ENCODE data around the gene SLC25A2.

DNA sequence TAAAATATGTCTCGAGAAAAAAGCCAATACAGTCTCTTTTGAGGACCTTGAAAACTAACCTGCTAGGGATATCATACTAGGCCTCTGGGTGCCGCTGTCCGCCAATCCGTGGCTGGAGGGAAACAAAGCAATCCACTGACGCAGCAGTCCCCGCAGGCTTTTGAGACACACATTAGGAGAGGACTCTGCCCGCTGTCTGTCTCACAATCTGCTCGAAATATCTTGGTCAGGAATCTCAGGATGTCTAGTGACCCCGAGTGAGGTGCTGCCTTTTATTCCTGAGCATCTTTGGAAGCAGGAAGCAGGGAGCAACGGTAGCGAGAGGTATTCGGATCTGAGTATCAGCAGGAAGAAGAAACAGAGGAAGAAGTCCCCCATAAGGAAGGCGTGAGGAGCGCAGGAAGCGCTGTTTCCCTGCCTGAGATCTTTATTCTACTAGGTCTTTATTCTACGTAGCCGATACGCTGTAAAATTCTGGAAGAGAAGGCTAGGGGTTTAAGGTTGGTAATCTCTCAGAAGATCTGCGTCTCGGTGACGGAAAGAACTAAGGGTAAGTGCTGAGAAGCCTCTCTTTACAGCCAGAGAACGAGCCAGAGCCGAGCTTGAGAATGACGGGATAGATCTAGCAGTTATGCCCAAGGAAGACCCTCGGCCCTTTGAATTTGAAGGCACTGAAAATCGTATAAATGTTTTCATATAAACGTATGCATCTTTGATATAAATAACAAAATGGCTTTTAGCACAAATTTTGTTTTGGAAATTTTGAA lies 22.4 kb upstream of the SLC25A2 start:
- no peak for TF ChIP-seq EZH2phosphoT487 (IDR thresholded peaks at IDR 0.05; ENCODE audit: insufficient read depth, low read depth)
- TF ChIP-seq EZH2 (IDR thresholded peaks at IDR 0.05; ENCODE audit: insufficient read depth, poor library complexity, severe bottlenecking): no peak

Measured in GM23248 (cell line).